Skeletal muscle tissue (tissue), 4 donors: ENCODE results near the gene KRTAP5-4. TPM values are rescaled to one million over a fixed set of nuclear protein-coding genes. Genes with fewer than 3 reads are reported as not detected.
"Not testable (repeated sequence)": the region's sequence is repeated elsewhere in the genome, so short reads cannot be mapped to it uniquely, and the experiment has no call there.

Source experiments
- H3K27ac ChIP-seq: one replicate; pipeline ENCODE4 v1.7.0; 2013; ENCODE audit warnings: mild to moderate bottlenecking, low read depth, low read length, inconsistent platforms
- H3K27me3 ChIP-seq, 3 donors: one replicate each; pipeline ENCODE4 v1.7.0; 2013; ENCODE audit warnings: low read length in 3 of 3; ENCODE audit not compliant: control insufficient read depth in 3 of 3, insufficient read depth in 3 of 3
- H3K36me3 ChIP-seq, 3 donors: one replicate each; pipeline ENCODE4 v1.7.0; 2013; ENCODE audit warnings: low read length in 3 of 3; ENCODE audit not compliant: control insufficient read depth in 3 of 3, insufficient read depth in 3 of 3
- H3K4me1 ChIP-seq, 3 donors: one replicate each; pipeline ENCODE4 v1.7.0; 2013; ENCODE audit warnings: low read length in 3 of 3, mild to moderate bottlenecking in 3 of 3; ENCODE audit not compliant: control insufficient read depth in 3 of 3, insufficient read depth in 3 of 3
- H3K4me3 ChIP-seq, 3 donors: one replicate each; pipeline ENCODE4 v1.7.0; 2013; ENCODE audit warnings: low read length in 3 of 3
- H3K9ac ChIP-seq, 3 donors: one replicate each; pipeline ENCODE4 v1.7.0; 2013; ENCODE audit warnings: low read length in 3 of 3, mild to moderate bottlenecking in 3 of 3, moderate library complexity in 2 of 3, low read depth in 1 of 3
- H3K9me3 ChIP-seq, 3 donors: one replicate each; pipeline ENCODE4 v1.7.0; 2013; ENCODE audit warnings: low read length in 3 of 3; ENCODE audit not compliant: control insufficient read depth in 3 of 3
- total RNA-seq: library from RNA; depleted of rRNA; stranded (reverse); fragments of >200 nt; gene quantifications from one replicate; pipeline ENCODE4 v1.2.3, GENCODE V29; 2014
- donor health status: Osteomylitis.

KRTAP5-4 gene
- total RNA-seq, 1 donor from 2014 or later = not detected

DNA sequence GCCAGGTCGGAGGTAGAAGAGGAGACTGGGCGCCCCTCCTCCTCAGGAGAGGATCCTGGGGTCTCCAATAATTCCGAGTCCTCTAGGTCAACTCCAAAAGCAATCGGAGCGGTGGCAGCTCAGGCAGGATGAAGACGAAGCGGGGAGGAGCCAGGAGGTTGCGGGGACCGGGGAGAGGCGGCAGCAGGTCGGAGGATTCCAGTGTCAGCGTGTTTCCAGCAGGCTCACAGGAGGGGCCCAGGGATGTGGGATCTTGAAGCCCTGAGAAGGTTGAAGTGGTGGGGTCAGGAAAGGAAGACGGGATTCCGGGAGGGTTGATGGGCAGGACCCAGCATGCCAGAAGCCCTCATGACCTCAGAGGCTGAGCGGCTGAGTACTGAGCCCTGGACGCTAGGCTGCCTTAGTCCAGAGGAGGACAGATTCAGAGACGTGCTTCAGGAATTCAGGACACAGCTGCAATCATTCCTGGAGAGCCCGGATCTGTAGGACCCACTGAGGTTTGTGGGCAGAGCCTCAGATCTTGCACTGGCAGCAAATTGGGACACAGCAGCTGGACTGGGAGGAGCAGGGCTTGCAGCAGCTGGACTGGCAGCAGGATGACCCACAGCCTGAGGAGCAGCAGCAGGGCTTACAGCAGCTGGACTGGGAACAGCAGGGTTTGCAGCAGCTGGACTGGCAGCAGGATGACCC is 14.6 kb downstream of the KRTAP5-4 start:
- not testable (repeated sequence) for H3K36me3 ChIP-seq, H3K4me3 ChIP-seq, H3K27ac ChIP-seq, H3K4me1 ChIP-seq, H3K9ac ChIP-seq, H3K9me3 ChIP-seq
- peaks cover 17 to 42% (median 24%) of the 10 kb centered on the region in 3 donors for H3K27me3 ChIP-seq

DNA sequence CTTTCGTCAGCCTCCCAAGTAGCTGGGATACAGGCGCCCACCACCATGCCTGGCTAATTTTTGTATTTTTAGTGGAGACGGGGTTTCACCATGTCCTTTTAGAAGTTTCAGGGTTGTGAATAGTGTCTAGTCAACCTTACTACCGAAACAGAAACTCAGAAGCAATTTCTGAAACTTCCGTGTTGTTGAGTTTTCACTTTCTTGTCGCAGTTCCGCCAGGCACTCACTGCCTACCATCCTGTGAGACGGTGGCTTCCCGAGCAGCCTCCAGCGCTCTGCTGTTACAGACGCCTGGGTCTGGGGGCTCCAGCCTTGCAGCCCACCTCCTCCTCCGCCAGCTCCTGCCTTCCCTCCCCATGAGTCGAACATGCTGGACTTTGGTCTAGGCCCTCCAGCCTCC is 16.0 kb downstream of the KRTAP5-4 start:
- not testable (repeated sequence) for H3K9me3 ChIP-seq

DNA sequence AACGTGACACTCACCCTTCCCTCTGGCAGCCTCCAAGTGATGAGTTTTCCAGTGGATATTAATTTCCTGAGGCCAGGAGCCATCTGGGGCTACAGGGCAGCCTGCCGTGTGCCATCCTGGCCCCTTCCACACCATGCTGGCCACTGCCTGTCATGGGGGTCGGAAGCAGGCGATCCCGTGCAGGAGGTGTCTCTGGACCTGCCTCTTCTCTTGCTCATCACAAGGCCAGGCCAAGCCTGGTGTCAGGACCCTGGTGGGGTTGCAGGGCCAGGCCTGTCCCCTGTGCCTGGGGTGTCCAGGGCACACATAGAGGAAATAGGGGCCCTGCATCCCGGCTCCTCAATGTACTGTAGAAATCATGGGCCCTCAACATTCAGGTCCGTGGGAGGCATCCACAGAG is 17.2 kb downstream of the KRTAP5-4 start:
- Histone ChIP-seq H3K9me3 (no peaks in the 10 kb centered on the region), H3K27ac (no peak overlapping the region), H3K4me1 (no peaks in the 10 kb centered on the region), H3K36me3 (no peaks in the 10 kb centered on the region), H3K9ac (no peak overlapping the region), H3K4me3 (no peak overlapping the region), H3K27me3 (peaks cover 21 to 39% (median 24%) of the 10 kb centered on the region in 3 donors)

More for the DNA sequence above, 16.0 kb downstream of the KRTAP5-4 start:
- H3K4me1 ChIP-seq, H3K36me3 ChIP-seq, H3K9ac ChIP-seq, H3K4me3 ChIP-seq, H3K27ac ChIP-seq: not testable (repeated sequence)
- H3K27me3 ChIP-seq = peaks cover 21 to 39% (median 24%) of the 10 kb centered on the region in 3 donors

DNA sequence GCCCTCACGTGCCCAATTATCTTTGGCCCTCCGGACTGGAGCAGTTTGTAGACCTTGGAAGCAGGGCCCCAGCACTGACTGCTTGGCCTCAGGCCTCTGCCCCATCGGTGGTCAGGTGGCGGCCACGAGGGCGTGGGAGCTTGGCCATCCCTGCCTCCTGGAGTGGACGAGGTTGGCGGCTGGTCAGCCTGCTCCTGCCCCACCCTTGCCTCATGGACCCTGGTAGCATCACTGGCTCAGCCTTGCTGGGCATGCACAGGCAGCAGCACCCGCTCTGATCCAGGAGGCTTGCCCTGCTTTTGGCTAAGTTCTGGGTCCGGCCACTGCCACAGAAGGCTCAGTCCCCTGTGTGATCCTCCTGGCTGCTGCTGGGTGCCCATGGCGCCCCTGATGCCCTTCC is 17.8 kb downstream of the KRTAP5-4 start:
- Histone ChIP-seq H3K27me3 (peaks cover 21 to 39% (median 24%) of the 10 kb centered on the region in 3 donors), H3K9ac (no peak overlapping the region), H3K4me1 (no peaks in the 10 kb centered on the region), H3K9me3 (no peaks in the 10 kb centered on the region), H3K27ac (no peak overlapping the region), H3K36me3 (no peaks in the 10 kb centered on the region), H3K4me3 (no peak overlapping the region)

DNA sequence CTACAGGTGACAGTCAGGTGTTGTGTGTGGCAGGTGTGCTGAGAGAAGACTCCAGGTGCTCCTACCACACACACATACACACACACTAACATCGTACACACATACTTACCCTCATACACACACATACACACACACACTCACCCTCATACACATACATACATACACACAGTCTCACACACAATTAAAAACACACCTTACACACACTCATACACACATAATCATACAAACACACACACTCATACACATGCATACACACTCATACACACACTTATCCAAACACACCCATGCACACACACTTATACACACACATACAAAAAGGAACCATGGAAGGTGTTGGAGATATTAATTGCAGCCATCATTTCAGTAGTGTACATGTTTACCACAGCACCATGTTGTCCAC is 18.3 kb downstream of the KRTAP5-4 start:
- Histone ChIP-seq H3K4me1 (no peaks in the 10 kb centered on the region), H3K27me3 (peaks cover 21 to 39% (median 24%) of the 10 kb centered on the region in 3 donors), H3K9me3 (no peaks in the 10 kb centered on the region), H3K9ac (no peak overlapping the region), H3K4me3 (no peak overlapping the region), H3K27ac (no peak overlapping the region), H3K36me3 (no peaks in the 10 kb centered on the region)

DNA sequence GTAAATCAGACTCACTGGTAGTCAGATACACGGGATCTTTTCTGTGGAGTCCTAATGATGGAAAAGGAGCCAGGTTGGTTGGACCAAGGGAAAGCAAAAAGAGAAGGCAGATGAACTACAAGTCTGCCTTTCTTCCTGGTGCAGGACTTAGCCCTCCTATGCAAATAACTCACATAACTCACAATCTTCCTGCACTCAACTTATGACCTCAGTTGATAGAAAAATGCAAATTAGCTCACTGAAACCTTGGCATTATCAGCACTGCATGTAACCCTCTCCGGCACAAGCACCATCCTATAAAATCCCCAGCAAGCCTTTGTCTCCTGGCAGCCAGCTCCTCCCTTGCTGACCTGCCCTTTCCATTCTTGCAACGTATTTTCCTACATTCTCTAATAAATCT is 20.3 kb downstream of the KRTAP5-4 start:
- not testable (repeated sequence) for H3K9ac ChIP-seq
- peaks cover 20 to 35% (median 23%) of the 10 kb centered on the region in 3 donors for H3K27me3 ChIP-seq

DNA sequence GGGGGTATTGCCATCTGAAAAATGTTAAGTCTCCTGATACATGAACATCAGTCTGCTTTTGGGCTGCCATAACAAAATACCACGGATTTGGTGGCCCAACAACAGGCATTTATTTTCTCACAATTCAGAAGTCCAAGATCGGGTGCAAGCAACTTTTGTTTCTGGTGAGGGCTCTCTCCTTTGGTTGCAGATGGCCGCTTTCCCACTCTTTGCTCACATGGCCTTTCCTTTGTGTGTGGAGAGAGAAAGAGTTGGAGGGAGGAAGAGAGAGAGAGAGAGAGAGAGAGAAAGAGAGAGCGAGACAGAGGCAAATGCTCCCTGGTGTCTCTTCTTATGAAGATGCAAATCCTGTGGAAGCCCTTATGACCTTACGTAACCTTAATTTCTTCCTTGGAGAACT is 21.3 kb downstream of the KRTAP5-4 start:
- Histone ChIP-seq H3K9ac (no peak overlapping the region), H3K4me1 (peaks cover 0 to 5% (median 0%) of the 10 kb centered on the region in 3 donors), H3K27me3 (peaks cover 18 to 32% (median 19%) of the 10 kb centered on the region in 3 donors)

More for the DNA sequence above, 20.3 kb downstream of the KRTAP5-4 start:
- not testable (repeated sequence) for H3K27ac ChIP-seq, H3K9me3 ChIP-seq, H3K4me1 ChIP-seq, H3K36me3 ChIP-seq, H3K4me3 ChIP-seq

DNA sequence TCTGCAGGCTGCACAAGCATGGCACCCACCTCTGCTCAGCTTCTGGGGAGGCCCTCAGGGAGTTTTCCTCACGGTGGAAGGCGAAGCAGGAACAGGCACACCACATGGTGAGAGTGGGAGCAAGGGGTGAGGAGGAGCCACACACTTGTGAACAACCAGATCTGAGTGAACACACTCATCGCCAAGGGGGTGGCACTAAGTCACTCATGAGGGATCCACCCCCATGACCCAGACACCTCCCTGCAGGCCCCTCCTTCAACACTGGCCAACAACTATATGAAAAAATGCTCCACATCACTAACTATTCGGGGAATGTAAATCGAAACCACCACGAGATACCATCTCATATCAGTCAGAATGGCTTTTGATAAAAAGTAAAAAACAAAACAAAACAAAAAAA is 23.1 kb downstream of the KRTAP5-4 start:
- Histone ChIP-seq H3K9me3 (no peaks in the 10 kb centered on the region), H3K27ac (no peak overlapping the region)

More for the DNA sequence above, 21.3 kb downstream of the KRTAP5-4 start:
- no peaks in the 10 kb centered on the region for H3K36me3 ChIP-seq
- H3K27ac ChIP-seq = no peak overlapping the region
- no peak overlapping the region for H3K4me3 ChIP-seq
- H3K9me3 ChIP-seq = no peaks in the 10 kb centered on the region

DNA sequence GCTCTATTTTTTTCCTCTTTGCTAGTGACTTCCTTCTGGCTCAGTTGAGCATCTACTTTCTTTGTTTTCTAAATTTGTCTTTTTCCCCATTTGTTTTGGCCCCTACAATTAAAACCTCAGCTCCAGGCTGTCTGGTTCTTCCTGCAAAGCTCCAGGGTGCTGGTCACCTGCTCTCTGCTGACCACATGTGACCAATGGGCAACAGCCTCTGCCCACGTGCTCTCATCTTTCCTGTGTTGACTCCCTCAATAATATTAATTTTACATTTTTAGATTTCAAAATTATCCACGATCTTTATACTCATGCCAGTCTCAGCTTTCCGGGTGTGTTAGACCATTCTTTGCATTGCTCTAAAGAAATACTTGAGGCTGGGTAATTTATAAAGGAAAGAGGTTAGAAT is 23.5 kb downstream of the KRTAP5-4 start:
- H3K4me1 ChIP-seq, H3K27ac ChIP-seq, H3K4me3 ChIP-seq, H3K36me3 ChIP-seq, H3K9ac ChIP-seq, H3K9me3 ChIP-seq: not testable (repeated sequence)
- peaks cover 10 to 19% (median 12%) of the 10 kb centered on the region in 3 donors for H3K27me3 ChIP-seq

More for the DNA sequence above, 23.1 kb downstream of the KRTAP5-4 start:
- Histone ChIP-seq H3K4me3 (no peak overlapping the region), H3K4me1 (peaks cover 0 to 5% (median 0%) of the 10 kb centered on the region in 3 donors), H3K27me3 (peaks cover 8 to 19% (median 10%) of the 10 kb centered on the region in 3 donors), H3K36me3 (no peaks in the 10 kb centered on the region), H3K9ac (no peak overlapping the region)

DNA sequence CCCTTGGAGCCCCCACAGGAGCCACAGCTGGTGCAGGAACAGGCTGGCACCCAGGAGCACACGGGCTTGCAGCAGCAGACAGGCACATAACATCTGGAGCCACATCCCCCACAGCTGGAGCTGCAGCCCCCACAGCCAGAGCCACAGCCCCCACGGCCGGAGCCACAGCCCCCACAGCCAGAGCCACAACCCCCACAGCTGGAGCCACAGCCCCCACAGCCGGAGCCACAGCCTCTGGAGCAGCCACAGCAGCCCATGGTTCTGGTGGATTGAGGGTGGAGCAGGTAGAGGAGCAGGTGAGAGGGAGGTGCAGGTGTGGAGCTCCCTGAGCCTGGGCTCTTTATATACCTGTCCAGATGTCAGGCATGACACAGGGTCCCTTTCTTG is 24.0 kb downstream of the KRTAP5-4 start, which contains the start of gene KRTAP5-2:
TSS of gene KRTAP5-2 (minus strand) at position 301 of the 387 bp plus-strand sequence. CDS start at position 257, 44 bp downstream.
- peaks cover 10 to 15% (median 10%) of the 10 kb centered on the region in 3 donors for H3K27me3 ChIP-seq

More for the DNA sequence above, 24.0 kb downstream of the KRTAP5-4 start, which contains the start of gene KRTAP5-2:
- Histone ChIP-seq H3K4me1 (peaks cover 0 to 5% (median 0%) of the 10 kb centered on the region in 3 donors), H3K9ac (no peak within 1 kb of the TSS), H3K36me3 (no peaks in the 10 kb centered on the region), H3K27ac (no peak within 1 kb of the TSS), H3K9me3 (no peaks in the 10 kb centered on the region), H3K4me3 (no peak within 1 kb of the TSS)
